DOHH2 (cell line): ENCODE results near the gene FTO.

Source experiments
- H3F3A ChIP-seq: fragments of 200-600 bp; sonication (generic), shearing (Covaris generic); 2 replicates; pipeline ENCODE4 v1.6.0; 2016; ENCODE audit warnings: antibody characterized with exemption, mild to moderate bottlenecking; ENCODE audit not compliant: control insufficient read depth, insufficient read depth
- H3K27ac ChIP-seq: fragments of 200-600 bp; sonication (generic); 2 replicates; pipeline ENCODE4 v1.5.1; 2014; ENCODE audit warnings: low read depth, mild to moderate bottlenecking, low read length, moderate library complexity
- H3K27me3 ChIP-seq: fragments of 200-600 bp; sonication (generic); 2 replicates; pipeline ENCODE4 v1.6.1; 2014; ENCODE audit warnings: mild to moderate bottlenecking, low read length, mixed read lengths; ENCODE audit not compliant: control insufficient read depth
- H3K36me3 ChIP-seq: fragments of 200-600 bp; sonication (generic); 2 replicates; pipeline ENCODE4 v1.6.1; 2014; ENCODE audit warnings: mild to moderate bottlenecking, low read length, moderate library complexity, mixed read lengths; ENCODE audit not compliant: control insufficient read depth
- H3K4me1 ChIP-seq: fragments of 200-600 bp; sonication (generic); 2 replicates; pipeline ENCODE4 v1.6.1; 2014; ENCODE audit warnings: mild to moderate bottlenecking, low read length, mixed read lengths; ENCODE audit not compliant: control insufficient read depth
- H3K4me2 ChIP-seq: fragments of 200-600 bp; sonication (generic); 2 replicates; pipeline ENCODE4 v1.6.0; 2014; ENCODE audit warnings: mild to moderate bottlenecking, low read length, moderate library complexity
- H3K4me3 ChIP-seq: fragments of 200-600 bp; sonication (generic); 2 replicates; pipeline ENCODE4 v1.5.1; 2014; ENCODE audit warnings: mild to moderate bottlenecking, low read length, mixed read lengths
- H3K79me2 ChIP-seq: fragments of 200-600 bp; sonication (generic); 2 replicates; pipeline ENCODE4 v1.6.1; 2014; ENCODE audit warnings: mild to moderate bottlenecking, low read length, mixed read lengths; ENCODE audit not compliant: control insufficient read depth
- H3K9me2 ChIP-seq: fragments of 200-600 bp; sonication (generic); replicated peaks from 2 replicates; pipeline ENCODE4 v1.6.1; 2014; ENCODE audit warnings: mild to moderate bottlenecking, low read length, mixed read lengths; ENCODE audit not compliant: control insufficient read depth
- H3K9me3 ChIP-seq: fragments of 200-600 bp; sonication (generic); 2 replicates; pipeline ENCODE4 v1.6.1; 2014; ENCODE audit warnings: antibody characterized with exemption, low read length, mixed read lengths; ENCODE audit not compliant: control insufficient read depth, insufficient read depth
- H4K20me1 ChIP-seq: fragments of 200-600 bp; sonication (generic); 2 replicates; pipeline ENCODE4 v1.6.0; 2014; ENCODE audit warnings: low read depth, mild to moderate bottlenecking, antibody characterized with exemption, low read length, moderate library complexity; ENCODE audit not compliant: control insufficient read depth, insufficient read depth
- CTCF ChIP-seq: fragments of 200-600 bp; sonication (generic); IDR thresholded peaks from one replicate; pipeline ENCODE4 v1.5.1; 2014; ENCODE audit warnings: antibody characterized with exemption, mild to moderate bottlenecking, low read depth, low read length; ENCODE audit not compliant: poor library complexity, severe bottlenecking
- EZH2phosphoT487 ChIP-seq: fragments of 200-600 bp; sonication (generic); IDR thresholded peaks from 2 replicates; pipeline ENCODE4 v1.6.1; 2017; ENCODE audit warnings: borderline replicate concordance, mild to moderate bottlenecking, antibody characterized with exemption, low read length, moderate library complexity, mixed read lengths

Gene FTO

DNA sequence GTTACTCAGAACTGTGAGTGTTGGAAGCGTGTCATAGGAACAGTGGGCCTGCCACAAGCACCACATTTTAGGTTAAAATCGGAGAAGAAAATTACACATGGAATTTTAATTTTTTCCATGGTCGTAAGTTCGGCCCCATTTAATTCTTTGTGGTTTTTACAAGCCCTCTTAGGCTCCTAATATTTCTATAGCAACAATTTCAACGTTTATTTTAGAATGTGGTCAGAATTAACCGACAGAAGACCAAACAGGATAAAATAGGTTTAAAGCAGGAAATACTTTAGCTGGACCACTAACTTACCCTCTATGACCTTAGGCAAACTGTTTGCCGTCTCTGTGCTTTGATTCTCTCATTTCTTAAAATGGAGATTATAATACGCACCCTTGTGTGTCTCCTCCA lies 69.9 kb downstream of the FTO start:
- no peaks in the 10 kb centered on the region for H3K36me3 ChIP-seq
- H3K4me1 ChIP-seq = peaks cover 44% of the 10 kb centered on the region
- H3K9me3 ChIP-seq = no peaks in the 10 kb centered on the region
- no peaks in the 10 kb centered on the region for H3K27me3 ChIP-seq
- no peaks in the 10 kb centered on the region for H3F3A ChIP-seq
- no peaks in the 10 kb centered on the region; the same call in 1 of the 2 replicates for H4K20me1 ChIP-seq
- H3K79me2 ChIP-seq = peaks cover 54% of the 10 kb centered on the region
- no peak overlapping the region for H3K27ac ChIP-seq
- H3K4me2 ChIP-seq = no peak overlapping the region
- H3K4me3 ChIP-seq = no peak overlapping the region
- no peaks in the 10 kb centered on the region for H3K9me2 ChIP-seq
- TF ChIP-seq EZH2phosphoT487 (no peak), CTCF (no peak)

DNA sequence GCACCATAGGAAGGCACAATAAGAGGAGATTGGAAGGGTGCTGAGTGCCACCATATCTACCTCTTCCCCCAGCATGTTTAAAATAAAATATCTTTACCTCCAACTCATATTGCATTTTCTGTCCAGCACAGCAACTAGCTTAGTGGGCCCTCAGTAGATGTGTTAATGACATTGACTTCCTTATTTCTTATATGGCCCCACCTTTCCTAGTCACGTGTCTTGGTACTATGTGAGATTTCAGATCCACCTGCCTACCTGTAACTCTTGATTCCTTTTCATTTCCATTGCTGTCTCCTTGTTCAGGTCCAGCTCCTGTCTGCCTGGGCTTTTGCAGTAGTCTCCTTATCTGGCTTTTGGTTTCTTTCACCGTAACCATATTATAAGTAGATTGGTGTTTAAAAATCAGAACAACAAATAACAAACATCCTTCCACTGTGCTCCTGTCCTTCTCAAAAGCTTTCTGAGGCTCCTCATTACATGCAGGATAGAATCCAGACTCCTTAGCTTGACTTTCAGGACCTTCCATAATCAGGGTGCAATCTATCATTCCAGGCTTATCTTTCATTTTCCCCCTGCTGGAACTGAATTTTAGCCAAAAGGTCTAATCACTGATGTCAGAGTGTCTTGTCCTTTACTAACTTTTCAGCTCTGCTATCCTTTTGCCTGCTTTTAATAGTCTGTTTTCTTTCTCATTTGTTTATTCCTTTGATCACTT lies 71.3 kb downstream of the FTO start:
- TF ChIP-seq CTCF (no peak), EZH2phosphoT487 (no peak)
- Histone ChIP-seq H3K4me2 (0 out of 2 replicates have a peak overlapping the region, but pooled peaks have one; percentile 5), H3K4me1 (peaks cover 44% of the 10 kb centered on the region), H3K9me3 (no peaks in the 10 kb centered on the region), H4K20me1 (no peaks in the 10 kb centered on the region; the same call in 1 of the 2 replicates), H3K27ac (no peak overlapping the region), H3K79me2 (peaks cover 56% of the 10 kb centered on the region), H3F3A (no peaks in the 10 kb centered on the region), H3K4me3 (no peak overlapping the region), H3K9me2 (no peaks in the 10 kb centered on the region), H3K27me3 (no peaks in the 10 kb centered on the region), H3K36me3 (no peaks in the 10 kb centered on the region)

GRCh38 chr16:53775821-53776431 lies 72.0 kb downstream of the FTO start:
- peak overlapping the region; percentile 7; the same call in 1 of the 2 replicates for H3K4me2 ChIP-seq
- H3K4me3 ChIP-seq = no peak overlapping the region
- no peak for TF ChIP-seq EZH2phosphoT487
- TF ChIP-seq CTCF = no peak
- H3K9me3 ChIP-seq = no peaks in the 10 kb centered on the region
- H3K27ac ChIP-seq = no peak overlapping the region
- no peaks in the 10 kb centered on the region; the same call in 1 of the 2 replicates for H4K20me1 ChIP-seq
- H3F3A ChIP-seq = no peaks in the 10 kb centered on the region
- H3K36me3 ChIP-seq = no peaks in the 10 kb centered on the region
- peaks cover 41% of the 10 kb centered on the region for H3K4me1 ChIP-seq
- H3K27me3 ChIP-seq = no peaks in the 10 kb centered on the region
- H3K9me2 ChIP-seq = no peaks in the 10 kb centered on the region
- H3K79me2 ChIP-seq = peaks cover 56% of the 10 kb centered on the region
